Activated CD8-positive, alpha-beta memory T cell treated with anti-CD3 and anti-CD28 coated beads, Interleukin-2, amount 50 U/mL, for 24 hours (primary cell): ENCODE results near the gene TPO.

Source experiments
- DNase-seq: peaks from one replicate; pipeline ENCODE4 v3.0.0-alpha.2; 2020; ENCODE audit errors: extremely low read depth

TPO gene

DNA sequence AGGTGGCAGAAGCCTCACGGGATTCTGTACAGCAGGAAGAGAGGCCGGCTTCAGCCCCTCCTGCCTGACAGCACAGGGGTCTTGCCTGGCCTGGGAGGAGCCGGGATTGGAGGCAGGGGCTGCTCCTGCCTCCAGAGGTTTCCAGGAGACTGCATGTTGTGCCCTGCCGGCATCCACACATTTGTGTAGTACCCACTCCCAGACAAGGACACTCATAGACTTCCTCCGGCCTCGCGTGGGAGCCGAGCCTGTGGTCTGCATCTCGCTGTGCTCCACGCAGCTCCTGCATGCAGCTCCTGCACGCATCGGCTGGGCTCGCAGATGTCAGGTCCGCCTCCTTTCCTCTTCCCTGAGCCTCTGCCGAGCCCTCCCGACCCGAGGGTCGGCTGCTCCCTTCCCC lies 34.7 kb downstream of the TPO start:
- DNase-seq: no peak

DNA sequence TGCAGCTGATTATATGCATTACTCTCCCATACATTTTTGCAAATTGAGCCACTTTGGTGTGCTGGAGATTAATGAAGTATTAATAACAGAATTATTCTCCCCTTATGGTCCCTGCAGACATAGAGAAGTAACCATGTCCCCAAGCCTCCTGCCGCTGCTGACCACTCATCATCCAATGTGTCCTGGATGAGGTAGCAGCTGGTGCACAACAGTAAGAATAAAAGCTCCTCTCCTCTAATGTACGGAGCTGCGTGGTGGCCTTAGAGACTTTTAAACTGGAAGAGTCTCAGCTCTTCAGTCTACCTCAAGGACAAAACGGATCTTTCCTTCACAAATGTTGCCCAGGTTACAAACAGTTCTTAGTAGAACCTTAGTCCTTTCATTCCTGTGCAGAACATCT lies 37.7 kb downstream of the TPO start:
- DNase-seq: no peak

- DNase-seq: no peak
Observed at GRCh38 chr2:1451422-1451821, 38.2 kb downstream of the TPO start.

GRCh38 chr2:1453561-1453960 lies 40.3 kb downstream of the TPO start:
- no peak for DNase-seq

DNA sequence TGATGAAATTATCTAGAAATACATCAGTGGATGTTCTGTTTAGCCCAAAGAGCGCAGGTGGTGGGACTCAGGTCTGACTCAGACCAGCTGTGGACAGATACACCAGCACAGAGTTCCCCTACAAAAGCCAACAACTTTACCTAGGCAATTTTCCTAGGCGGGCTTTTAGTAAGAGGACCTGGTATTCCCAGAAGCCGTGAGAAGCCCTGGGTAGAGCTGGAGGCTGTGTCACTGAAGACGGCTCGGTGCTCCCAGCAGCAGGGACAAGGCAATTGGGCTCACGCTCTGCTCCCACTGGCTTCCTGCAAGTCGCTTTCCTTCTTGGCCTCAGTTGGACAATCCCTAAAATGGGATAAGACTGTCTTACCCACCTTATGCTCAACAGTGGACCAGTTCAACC lies 41.1 kb downstream of the TPO start:
- DNase-seq: no peak

- no peak for DNase-seq
Observed at GRCh38 chr2:1455466-1455865, 42.2 kb downstream of the TPO start.

DNA sequence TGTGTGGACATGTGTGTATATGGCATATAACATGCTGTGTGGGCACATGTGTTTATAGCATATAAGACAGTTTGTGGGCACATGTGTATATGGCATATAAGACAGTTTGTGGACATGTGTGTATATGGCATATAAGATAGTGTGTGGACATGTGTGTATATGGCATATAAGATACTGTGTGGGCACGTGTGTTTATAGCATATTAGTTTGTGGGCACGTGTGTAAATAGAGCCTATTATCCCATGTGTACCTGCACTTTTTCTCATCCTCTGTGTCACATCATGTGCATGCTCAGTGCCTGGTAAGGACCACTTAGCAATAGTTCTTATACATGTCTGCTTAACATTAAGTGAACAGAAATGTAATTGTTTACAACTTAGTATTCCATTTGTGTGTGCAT lies 45.2 kb downstream of the TPO start:
- no peak for DNase-seq

DNA sequence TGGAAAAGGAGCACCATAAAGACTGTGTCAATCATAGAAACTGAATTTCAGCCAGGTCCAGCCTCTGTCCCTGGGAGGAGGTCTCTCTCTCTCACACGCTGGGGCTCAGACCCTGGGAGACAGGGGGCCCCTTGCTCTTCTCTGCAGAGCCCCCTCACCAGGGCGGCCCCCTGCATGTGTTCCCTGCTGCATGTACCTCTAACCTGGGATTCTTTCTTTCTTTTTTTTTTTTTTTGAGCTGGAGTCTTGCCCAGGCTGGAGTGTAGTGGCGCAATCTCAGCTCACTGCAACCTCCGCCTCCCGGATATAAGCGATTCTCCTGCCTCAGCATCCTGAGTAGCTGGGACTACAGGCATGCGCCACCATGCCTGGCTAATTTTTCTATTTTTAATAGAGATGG lies 46.5 kb downstream of the TPO start:
- no peak for DNase-seq

- no peak for DNase-seq
Observed at GRCh38 chr2:1460851-1461418, 47.7 kb downstream of the TPO start.

- DNase-seq: no peak
Observed at GRCh38 chr2:1461507-1462390, 48.5 kb downstream of the TPO start.

DNA sequence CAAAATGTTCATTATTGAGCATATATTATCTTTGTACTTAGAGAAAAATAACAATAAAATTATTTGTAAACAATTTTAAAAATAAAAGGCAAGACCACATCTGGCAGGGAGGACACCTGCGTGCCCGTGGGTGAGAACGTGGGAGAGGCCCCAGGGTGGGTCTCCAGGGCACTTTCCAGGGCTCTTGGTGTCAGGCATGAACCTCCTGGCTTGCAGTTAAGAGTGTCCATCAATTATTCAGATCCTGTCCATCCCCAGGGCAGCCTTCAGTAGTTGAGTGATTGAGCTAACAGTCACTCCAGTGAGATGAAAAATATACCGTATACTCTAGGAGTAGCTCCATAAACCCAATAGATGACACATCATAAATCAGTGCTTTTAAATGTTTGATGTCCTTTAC lies 49.7 kb downstream of the TPO start:
- no peak for DNase-seq

DNA sequence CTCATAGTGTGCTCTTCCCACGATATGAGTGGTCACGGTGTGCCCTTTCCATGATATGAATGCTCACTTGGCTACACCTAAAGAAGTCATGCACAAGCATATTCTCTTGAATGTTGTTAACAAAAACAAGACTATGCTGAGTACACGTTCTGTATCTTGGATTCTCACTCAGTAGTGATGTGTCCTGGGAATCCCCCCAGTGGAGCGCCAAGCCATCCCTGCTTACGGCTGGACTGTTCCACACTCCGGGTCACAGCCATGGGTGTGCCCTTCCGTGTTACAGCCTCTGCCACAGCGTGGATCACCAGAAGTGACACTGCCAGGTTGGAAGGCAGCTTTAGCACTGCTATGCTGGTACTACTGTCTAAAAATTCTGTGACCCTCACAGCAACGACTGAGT lies 59.1 kb downstream of the TPO start:
- no peak for DNase-seq

DNA sequence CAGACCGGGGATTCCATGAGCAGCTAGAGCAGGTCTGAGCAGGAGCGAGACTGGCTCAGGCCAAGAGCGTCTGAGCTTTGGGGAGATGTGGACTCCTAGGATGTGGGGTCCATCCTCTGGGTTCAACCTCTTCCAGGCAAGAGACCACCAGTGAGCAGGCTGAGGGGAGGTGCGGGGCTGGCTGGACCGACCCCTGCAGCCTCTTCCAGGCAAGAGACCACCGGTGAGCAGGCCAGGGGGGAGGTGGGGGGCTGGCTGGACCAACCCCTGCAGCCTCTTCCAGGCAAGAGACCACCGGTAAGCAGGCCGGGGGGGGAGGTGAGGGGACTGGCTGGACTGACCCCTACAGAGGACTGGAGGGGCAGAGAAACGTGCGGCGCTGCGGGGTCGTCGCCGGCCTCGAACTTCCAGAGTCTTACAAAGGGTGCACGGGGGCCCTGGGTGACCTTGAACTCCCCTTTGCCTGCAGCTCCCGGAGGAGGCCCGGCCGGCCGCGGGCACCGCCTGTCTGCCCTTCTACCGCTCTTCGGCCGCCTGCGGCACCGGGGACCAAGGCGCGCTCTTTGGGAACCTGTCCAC lies 63.4 kb downstream of the TPO start:
- DNase-seq: no peak

- DNase-seq: no peak
Observed at GRCh38 chr2:1477196-1478040, 64.2 kb downstream of the TPO start.

GRCh38 chr2:1478311-1479305 lies 65.3 kb downstream of the TPO start:
- DNase-seq: no peak

DNA sequence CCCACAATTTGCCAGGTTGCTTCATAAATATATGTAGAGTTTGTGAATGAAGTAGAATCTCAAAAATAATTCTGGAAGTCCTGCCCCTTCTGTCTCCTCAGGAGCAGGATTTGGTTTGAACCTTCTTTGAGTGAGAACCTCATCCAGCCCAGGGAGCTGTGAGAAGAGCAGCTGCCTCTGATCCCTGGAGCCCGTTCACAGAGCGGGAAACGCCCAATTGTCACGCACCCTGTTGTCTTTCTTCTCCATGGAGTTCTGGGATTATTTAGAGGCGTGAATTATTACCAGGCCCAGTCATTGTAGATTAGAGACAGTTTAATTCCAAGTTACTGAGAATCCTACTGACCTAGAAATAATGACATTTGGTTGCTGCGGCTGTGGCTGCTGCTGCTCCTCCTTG lies 66.1 kb downstream of the TPO start:
- DNase-seq: no peak

DNA sequence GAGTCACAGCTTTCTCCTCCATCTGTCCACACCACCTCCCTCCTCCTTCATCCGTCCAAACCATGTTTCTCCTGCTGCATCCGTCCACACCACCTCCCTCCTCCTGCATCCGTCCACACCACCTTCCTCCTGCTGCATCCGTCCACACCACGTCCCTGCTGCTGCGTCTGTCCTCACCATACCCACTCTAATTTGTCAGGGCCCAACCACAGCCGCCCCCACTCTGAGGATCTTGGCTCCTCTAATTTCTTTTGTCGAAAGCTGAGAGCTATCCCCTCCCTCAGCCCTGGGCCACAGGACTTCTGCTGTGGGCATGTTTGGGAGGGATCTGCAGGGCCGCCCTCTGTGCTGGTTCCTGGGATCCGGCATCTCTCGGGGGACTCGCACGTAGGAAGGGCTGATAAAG lies 67.4 kb downstream of the TPO start:
- DNase-seq: no peak

DNA sequence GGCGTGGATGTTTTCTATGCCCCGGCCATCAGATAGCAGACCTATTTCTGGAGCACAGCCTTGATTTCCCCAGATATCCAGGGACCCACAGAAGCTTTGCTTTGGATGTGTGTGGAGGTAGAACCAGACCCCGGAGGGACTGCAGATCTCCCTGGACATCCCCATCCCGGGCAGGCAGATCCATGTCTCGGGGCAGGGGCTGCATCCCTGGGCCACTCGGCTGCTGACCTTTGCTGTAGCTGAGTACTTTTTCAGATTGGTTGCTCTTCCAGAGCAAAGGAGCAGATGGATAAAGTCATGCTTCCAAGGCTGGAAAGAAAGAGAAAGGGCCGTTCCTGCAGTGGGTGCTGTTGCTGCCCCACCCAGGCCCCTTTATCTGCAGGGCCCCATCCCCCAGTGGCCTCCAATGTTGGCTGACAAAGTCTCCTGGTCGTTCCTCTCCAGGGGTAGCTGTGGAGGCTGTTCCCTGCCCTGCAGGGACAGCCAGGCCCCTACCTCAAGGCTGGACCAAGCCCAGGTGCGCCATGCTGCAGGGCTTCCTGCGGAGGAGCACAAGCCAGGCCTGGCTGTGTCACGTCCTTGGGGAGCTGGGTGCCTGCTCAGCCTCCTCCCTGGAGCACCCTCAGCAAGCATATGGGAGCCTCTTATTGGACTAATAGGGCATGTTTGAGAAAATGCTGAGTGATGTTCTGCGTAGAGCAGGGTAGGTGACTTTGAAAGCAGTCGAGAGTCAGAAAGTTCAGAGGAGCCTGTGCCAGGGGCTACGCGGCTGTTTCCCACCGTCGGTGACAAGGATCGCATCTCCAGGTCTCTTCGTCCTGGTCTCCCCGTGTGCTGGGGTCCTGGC lies 68.4 kb downstream of the TPO start:
- no peak for DNase-seq

DNA sequence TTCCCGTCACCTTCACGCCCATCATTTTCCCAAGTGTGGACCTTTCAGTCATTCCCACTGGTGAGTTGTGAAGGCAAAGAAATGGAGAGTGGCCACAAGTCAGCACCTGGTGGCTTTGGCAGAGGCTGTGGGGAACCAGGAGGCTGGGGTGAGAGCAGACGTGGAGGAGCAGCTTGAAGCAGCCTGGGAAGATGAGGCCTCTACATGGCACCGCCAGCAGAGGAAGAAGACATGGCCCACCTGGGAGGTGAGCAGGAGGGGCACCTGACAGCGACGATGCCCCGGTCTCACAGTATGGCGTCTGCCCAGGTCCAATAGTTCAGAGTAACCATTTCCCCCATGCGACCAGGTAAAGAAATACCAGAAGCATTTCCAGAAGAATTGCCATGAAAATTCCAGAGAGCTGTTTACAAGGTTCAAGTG lies 69.0 kb downstream of the TPO start:
- DNase-seq: no peak

GRCh38 chr2:1482981-1483380 lies 69.7 kb downstream of the TPO start:
- DNase-seq: no peak
